Muscle layer of duodenum (tissue), 2 donors: Measurements from ENCODE around the gene PPIC.
"Not testable (repeated sequence)": the region's sequence is repeated elsewhere in the genome, so short reads cannot be mapped to it uniquely, and the experiment has no call there.

Source experiments
- H3K27ac ChIP-seq: one replicate; pipeline ENCODE4 v1.7.0; 2013; ENCODE audit warnings: mild to moderate bottlenecking, low read length
- H3K27me3 ChIP-seq: one replicate; pipeline ENCODE4 v1.7.0; 2013; ENCODE audit warnings: low read depth, mild to moderate bottlenecking, control low read depth, low read length
- H3K36me3 ChIP-seq, 2 donors: one replicate each; pipeline ENCODE4 v1.7.0; 2013; ENCODE audit warnings: low read length in 2 of 2, control low read depth in 1 of 2, mild to moderate bottlenecking in 1 of 2; ENCODE audit not compliant: insufficient read depth in 2 of 2, control insufficient read depth in 1 of 2
- H3K4me1 ChIP-seq, 2 donors: one replicate each; pipeline ENCODE4 v1.7.0; 2013; ENCODE audit warnings: low read length in 2 of 2, mild to moderate bottlenecking in 2 of 2, control low read depth in 1 of 2, moderate library complexity in 1 of 2; ENCODE audit not compliant: insufficient read depth in 2 of 2, control insufficient read depth in 1 of 2
- H3K4me3 ChIP-seq, 2 donors: one replicate each; pipeline ENCODE4 v1.7.0; 2013; ENCODE audit warnings: low read length in 2 of 2, low read depth in 1 of 2, mild to moderate bottlenecking in 1 of 2
- H3K9me3 ChIP-seq, 2 donors: one replicate each; pipeline ENCODE4 v1.7.0; 2013; ENCODE audit warnings: low read length in 2 of 2, control low read depth in 1 of 2, mild to moderate bottlenecking in 1 of 2; ENCODE audit not compliant: control insufficient read depth in 1 of 2
- donor health status: healthy.

PPIC gene

GRCh38 chr5:122981846-122982245 is 54.7 kb downstream of the PPIC start:
- H3K27ac ChIP-seq, result no peak overlapping the region
- no peak overlapping the region for H3K4me3 ChIP-seq
- no peaks in the 10 kb centered on the region for H3K36me3 ChIP-seq
- no peaks in the 10 kb centered on the region for H3K27me3 ChIP-seq
- no peaks in the 10 kb centered on the region for H3K9me3 ChIP-seq
- no peaks in the 10 kb centered on the region for H3K4me1 ChIP-seq

GRCh38 chr5:122978644-122979297 is 57.8 kb downstream of the PPIC start:
- no peak overlapping the region for H3K4me3 ChIP-seq
- H3K27me3 ChIP-seq, result no peaks in the 10 kb centered on the region
- no peaks in the 10 kb centered on the region for H3K4me1 ChIP-seq
- no peak overlapping the region for H3K27ac ChIP-seq
- no peaks in the 10 kb centered on the region for H3K9me3 ChIP-seq
- H3K36me3 ChIP-seq, result peaks cover 0 to 2% of the 10 kb centered on the region in 2 donors

- H3K9me3 ChIP-seq, result no peaks in the 10 kb centered on the region
- no peak overlapping the region for H3K27ac ChIP-seq
- peaks cover 0 to 2% of the 10 kb centered on the region in 2 donors for H3K36me3 ChIP-seq
- no peaks in the 10 kb centered on the region for H3K4me1 ChIP-seq
- H3K27me3 ChIP-seq, result no peaks in the 10 kb centered on the region
- H3K4me3 ChIP-seq, result no peak overlapping the region
These were observed 58.5 kb downstream of the PPIC start for GRCh38 chr5:122978068-122978467.

- Histone ChIP-seq H3K27ac (no peak overlapping the region), H3K9me3 (no peaks in the 10 kb centered on the region), H3K4me1 (no peaks in the 10 kb centered on the region), H3K36me3 (peaks cover 0 to 2% of the 10 kb centered on the region in 2 donors), H3K4me3 (no peak overlapping the region), H3K27me3 (no peaks in the 10 kb centered on the region)
These were observed 59.2 kb downstream of the PPIC start for GRCh38 chr5:122977319-122977718.

- H3K4me3 ChIP-seq, H3K36me3 ChIP-seq, H3K4me1 ChIP-seq, H3K27ac ChIP-seq, H3K9me3 ChIP-seq, H3K27me3 ChIP-seq: not testable (repeated sequence)
These were observed 62.3 kb downstream of the PPIC start for GRCh38 chr5:122974251-122974650.

- H3K36me3 ChIP-seq, H3K4me1 ChIP-seq, H3K27ac ChIP-seq, H3K9me3 ChIP-seq, H3K27me3 ChIP-seq, H3K4me3 ChIP-seq: not testable (repeated sequence)
These were observed 62.8 kb downstream of the PPIC start for GRCh38 chr5:122973759-122974158.
